GM21423 (cell line): ENCODE data around the gene ATF6.

Experiments used
- ATAC-seq: cut with Tn5 transposase; IDR thresholded peaks from one replicate; pipeline ENCODE4 v1.9.1; 2021; ENCODE audit warnings: mild to moderate bottlenecking, moderate library complexity; ENCODE audit not compliant: unreplicated experiment

ATF6 gene

DNA sequence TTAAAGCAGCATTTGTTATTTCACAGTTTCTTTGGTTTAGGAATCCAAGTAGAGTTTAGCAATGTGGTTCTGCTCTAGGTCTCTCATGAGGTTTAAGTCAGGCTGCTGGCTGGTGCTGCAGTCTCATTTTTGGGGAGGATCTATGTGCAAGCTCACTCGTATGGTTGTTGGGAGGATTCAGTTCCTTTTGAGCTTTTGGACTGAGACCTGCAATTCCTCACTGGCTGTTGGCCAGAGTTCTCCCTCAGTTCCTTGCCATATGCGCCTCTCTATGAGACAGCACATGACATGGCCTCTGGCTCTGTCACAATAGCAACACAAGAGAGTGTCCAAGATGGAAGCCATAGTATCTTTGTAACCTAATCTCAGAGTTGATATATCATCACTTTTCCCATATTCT is 166.5 kb downstream of the ATF6 start:
- ATAC-seq = no peak

DNA sequence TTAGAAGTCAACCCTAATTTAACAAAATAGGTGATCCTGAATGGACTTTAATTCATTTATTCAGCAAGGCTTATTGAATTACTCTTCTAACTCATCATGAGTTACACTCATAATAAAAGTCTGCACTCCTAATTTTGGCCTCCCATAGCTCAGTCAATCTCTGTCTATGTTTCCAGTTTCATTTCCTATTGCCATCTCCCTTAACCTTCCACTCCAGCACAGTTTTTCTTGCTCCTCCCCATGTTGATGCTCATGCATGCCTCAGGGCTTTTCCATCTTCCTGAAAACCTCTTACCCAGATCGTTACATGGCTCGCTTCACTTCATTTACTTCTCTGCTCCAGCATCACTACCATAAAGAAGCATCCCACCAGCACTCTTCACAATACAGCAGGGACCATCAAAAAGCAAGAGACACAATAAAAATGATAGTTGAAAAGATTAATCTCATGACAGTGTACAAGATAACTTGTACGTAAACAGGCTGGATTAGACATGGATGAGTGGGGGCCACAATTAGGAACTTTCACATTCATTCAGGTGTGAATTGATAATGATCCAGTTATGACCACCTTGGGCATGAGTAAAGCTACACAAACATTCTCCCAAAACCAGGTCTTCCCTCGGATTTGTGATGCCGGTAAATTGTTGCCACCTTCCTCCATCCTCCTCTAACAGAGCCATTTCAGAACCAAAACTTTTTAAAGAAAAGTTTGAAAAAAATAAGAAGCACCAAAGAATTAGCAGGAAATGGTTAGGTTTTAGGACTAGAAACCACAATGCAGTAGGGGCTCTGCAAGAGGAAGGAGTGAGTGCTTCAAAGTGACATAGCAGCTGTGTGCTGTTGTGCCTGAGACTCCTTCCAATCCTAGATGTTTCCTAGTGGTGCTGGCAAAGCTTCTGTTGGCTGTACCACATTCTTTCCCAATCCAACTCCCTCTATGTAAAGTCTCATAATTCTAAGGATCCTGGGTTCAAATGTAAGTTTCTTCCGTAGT is 167.8 kb downstream of the ATF6 start:
- peak; percentile 82 for ATAC-seq

GRCh38 chr1:161935264-161935663 is 169.1 kb downstream of the ATF6 start:
- no peak for ATAC-seq

DNA sequence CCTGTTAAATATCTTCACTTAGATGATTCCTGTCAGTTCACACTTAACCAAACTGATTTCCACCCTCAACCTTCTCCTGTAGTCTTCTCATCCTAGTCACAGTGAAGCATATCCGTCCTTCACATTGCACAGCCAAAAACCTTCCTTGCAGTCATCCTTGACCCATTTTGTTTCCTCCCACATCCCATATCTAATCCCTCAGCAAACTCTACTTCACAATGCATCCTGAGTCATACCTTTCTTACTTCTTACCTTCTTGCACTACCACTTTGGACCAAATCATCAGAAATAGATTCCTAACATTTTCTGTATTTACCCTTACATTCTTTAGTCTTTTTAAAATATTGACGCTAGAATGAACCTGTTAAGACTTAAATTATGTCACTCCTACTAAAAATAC is 170.7 kb downstream of the ATF6 start:
- ATAC-seq = no peak

DNA sequence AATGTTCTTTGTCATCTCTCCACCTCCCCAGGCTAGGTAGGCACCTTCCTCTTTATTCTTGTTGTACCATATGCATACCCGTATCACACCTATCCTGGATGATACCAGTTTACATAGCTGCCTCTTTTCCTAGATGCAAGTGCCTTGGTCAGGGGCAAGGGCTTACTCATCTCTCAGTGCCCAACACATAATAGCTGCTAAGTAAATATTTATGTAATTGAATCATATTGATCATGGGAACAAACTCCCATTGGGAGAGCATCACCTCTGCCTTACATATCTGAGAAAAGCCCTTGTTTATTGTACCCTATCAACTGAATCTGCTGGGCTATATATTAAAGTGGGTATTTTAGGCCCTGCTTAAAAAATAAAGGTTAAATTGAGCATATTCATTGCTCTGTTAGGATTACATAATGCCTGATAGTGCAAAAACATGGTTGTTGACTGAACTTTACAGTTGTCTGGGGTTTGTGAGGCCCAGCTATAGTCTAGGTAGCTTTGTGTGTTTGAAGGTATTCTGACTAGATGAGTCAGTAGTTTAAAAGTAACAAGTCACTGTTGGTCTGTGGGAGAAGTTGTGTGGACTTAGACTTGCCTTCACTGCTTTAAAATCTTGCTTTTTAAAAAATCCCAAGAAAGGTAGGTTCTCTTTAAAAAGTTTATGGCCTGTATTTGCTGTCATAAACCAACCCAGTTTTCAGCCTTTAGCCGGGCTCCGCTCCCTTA is 174.9 kb downstream of the ATF6 start:
- no peak for ATAC-seq

- no peak for ATAC-seq
These were observed 175.8 kb downstream of the ATF6 start for GRCh38 chr1:161941726-161942436.

DNA sequence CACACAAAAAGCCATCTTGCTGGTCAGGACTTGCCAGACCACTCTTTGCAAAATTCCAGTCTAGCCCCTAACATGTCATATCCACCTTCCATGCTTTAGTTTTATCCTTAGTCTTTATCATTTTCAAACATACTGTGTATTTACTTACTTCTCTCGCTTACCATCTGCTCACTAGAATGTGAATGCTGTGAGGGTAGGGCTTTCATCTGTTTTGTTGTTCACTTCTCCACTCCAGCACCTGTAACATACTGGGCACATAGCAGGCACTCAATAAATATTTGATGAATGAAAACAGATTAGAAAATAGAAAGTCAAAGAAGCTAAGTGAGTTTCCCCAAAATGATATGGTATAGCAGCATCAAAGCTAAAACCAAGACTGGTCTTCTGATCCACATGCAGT is 177.6 kb downstream of the ATF6 start:
- no peak for ATAC-seq

DNA sequence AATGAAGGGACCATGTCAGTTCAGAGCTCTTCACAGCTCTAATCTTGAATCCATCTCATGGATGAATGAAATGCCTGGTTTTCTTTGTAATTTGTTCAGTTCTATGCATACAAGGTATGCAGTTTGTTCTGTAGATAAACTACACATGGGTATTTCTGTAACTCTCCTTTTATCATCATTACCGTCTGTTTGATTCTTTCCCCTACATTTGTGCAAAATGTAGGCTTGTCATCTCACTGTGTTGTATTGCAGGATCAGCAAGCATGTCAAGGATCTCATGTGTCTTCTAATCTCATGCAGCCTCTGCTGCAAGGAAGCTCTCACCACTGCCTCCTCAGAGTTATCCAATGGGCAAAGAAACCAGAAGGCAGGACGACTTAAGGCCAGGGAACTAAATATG is 178.3 kb downstream of the ATF6 start:
- no peak for ATAC-seq

DNA sequence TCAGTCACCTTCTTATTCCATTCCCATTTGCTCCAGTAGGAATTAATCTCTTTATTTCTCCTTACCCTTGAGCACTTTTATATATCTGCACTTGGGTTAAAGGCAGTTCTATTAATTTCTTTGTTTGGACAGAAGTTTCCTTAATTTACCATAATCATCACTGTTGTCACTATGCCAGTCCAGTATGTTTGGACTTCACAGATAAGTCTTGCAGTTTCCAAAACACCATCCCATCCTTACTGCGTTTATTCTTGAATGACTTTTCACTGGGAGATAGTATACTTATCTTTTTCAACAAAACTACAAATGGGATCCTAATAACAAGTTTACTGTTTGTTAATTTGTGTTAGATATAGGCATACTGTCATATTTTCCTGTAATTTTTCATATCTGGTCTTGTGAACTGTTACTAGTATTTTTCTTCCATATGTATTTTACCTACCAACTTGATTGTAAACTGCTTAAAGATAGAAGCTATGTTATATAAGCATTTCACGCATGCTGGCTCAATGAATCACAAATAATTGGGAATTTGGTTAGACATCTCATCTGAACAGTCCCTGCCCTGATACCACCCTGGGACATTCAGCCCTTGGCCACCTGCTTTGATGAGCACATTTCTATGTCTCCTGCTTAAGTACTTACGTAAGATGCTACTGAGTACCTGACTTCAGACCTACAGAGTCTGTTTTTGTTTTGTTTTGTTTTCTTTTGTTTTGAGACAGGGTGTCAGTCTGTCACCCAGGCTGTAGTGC is 179.4 kb downstream of the ATF6 start:
- ATAC-seq = no peak

DNA sequence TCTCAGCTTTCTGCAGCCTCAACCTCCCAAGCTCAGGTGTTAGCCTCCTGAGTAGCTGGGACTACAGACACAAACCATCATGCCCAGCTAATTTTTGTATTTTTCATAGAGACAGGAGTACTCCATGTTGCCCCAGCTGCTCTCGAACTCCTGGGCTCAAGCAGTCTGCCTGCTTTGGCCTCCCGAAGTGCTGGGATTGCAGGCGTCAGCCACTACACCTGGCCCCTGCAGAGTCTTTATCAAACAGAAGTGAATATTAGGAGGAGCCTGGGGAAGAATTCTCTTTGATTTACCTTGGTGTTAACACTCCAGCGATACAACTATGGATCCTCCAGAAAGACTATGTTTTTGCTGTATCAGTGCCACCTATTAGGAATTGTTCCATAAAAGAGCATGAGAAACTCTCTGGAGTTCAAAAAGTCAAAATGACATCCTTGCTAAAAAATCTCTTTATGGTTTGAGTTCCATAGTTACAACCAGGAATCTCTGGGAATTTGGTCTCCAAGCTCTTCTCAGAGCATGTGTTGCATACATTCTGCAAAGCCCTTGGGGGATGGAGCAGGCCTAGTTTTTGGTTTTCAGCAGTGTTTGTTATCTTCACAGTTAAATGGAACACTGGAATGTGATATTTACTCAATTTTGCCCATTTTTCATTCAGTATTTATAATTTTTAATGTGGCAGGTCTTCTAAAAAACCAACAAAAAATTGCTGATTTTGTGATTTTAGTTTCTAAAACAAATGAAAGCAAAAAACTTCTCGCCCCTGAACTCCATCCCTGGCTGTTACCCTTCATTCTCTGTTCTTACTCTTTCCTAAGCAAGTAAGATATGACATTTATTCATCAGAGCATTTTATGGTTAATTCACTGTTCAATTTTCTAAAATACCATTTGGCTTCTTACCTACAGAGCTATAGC is 180.2 kb downstream of the ATF6 start:
- ATAC-seq = no peak

- ATAC-seq = no peak
These were observed 182.3 kb downstream of the ATF6 start for GRCh38 chr1:161948435-161948834.

DNA sequence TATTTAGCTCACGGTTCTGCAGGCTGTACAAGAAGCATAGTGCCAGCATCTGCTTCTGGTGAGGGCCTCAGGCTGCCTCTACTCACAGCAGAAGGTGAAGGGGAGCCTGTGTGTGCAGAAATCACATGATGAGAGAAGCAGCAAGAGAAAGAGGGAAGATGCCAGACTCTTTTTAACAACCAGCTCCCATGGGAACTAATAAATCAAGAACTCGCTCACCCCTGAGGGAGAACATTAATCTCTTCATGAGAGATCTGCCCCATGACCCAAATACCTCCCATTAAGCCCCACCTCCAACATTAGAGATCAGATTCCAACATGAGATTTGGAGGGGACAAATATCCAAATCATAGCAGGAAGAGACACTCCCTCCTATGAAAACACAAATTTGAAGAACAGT is 183.4 kb downstream of the ATF6 start:
- no peak for ATAC-seq

DNA sequence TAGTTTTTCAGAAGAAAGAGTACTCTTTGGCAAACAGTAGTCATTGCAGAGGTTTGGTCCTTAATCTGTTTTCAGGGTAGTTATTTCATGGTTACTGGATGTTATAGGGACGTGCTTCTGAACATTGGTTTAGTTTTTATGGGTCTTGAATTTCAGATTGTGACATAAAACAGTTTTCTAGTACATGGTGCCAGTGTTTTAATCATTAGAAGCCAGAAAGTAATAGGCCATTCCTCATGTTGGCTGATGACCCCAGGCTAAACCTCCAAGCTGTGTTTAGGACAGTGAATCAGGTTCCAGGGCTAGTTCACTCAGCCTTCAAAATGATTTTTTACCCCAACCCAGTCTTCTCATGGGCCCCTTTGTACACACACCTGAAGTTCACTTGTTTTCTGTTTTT is 184.3 kb downstream of the ATF6 start:
- no peak for ATAC-seq

DNA sequence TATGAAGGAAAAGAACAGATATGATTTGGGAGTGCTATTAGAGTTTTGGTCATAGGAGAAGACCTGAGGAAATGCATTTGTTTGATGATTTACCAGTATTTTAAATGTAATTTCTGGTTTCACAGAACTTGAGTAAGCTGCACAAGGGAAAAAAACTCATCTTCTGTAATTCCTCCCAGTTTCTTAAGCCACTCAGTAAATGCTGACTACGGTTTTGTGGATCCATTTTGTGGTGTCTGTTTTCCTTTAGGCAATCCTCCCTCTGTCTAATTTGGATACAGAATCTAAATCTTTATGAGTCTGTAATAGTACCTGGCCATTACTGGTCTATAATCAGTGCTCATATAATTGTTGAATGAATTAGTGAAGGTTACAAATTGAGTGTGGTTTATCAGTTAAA is 185.5 kb downstream of the ATF6 start:
- ATAC-seq = no peak

- no peak for ATAC-seq
These were observed 186.6 kb downstream of the ATF6 start for GRCh38 chr1:161952607-161953172.

DNA sequence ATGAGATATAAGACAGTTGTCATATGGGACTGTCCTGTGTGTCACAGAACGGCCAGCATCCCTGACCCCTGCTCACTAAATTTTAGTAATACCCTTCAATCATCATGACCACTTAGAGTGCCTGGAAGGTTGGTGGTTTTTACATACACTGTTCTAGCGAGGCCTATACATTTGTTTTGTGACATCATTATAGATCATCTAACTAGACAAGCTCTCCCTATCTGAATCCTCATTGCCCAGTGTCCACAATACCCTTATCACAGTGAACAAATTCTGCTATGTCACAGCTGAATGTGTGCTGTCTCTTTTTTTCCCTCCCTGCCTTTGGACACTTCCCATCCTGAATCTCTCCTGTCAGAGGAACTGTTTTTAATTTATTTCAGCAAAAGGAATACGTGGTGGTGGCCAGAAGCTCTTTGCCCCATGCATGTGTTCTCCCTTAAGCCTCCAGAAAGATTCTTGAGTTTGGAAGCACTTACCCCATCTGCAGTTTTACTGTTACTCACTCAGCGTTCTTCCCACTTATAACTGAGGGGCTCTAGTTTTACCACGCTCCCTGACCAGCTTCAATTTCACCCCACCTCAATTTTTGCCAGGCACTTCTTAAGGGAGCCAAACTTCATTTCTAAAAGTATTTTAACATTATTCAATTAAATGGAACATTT is 187.3 kb downstream of the ATF6 start:
- no peak for ATAC-seq

- no peak for ATAC-seq
These were observed 187.9 kb downstream of the ATF6 start for GRCh38 chr1:161954050-161954449.

DNA sequence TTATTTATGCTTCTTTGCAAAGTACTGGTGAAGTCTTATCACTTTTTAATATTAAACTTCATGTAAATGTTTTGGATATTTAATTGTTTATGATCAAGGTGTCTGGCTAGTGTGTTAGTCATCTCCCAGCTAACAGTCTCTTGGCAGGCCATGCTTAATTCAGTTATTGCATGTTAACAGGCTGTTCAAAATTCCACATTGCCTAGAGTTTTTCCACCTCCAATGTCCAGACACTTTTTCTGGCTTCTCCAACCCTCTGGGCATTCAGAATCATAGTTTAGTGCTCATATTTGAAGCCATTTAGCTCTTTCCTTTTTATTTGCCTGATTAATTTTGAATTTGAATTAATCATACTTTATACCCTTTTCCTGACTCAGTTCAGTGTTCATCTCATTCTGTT is 188.3 kb downstream of the ATF6 start:
- no peak for ATAC-seq

DNA sequence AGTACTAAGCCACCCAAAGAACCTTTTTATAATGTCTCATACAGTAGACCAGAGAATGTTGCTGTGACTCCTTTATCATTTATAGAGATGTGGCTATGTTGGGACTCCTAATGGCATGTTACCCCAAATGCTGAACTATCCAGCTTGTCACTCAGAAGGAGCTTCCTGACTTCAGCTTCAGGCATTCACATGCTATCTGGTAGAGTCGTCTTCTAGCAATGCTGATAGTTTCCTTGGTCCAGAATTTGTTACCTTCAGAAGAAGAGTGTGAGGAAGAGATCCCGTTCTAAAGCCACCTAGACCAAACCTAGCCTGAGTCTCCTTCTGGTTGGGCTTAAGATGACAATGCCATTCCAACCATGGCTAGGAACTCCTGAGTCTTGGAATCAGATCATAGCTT is 189.5 kb downstream of the ATF6 start:
- ATAC-seq = no peak
